HUES48 (cell line): ENCODE results near the gene MAN2B1.
"Not testable (repeated sequence)": the region's sequence is repeated elsewhere in the genome, so short reads cannot be mapped to it uniquely, and the experiment has no call there.

ENCODE experiments used
- H3K27ac ChIP-seq: one replicate; pipeline ENCODE4 v1.7.0; 2013; ENCODE audit warnings: low read depth, low read length, inconsistent platforms
- H3K27me3 ChIP-seq: 2 replicates; pipeline ENCODE4 v1.6.1; 2013; ENCODE audit warnings: mild to moderate bottlenecking, low read length; ENCODE audit not compliant: control insufficient read depth, insufficient read depth
- H3K36me3 ChIP-seq: 2 replicates; pipeline ENCODE4 v1.6.1; 2013; ENCODE audit warnings: low read length; ENCODE audit not compliant: control insufficient read depth, insufficient read depth
- H3K4me1 ChIP-seq: 2 replicates; pipeline ENCODE4 v1.6.1; 2013; ENCODE audit warnings: mild to moderate bottlenecking, low read length; ENCODE audit not compliant: control insufficient read depth, insufficient read depth
- H3K4me3 ChIP-seq: 2 replicates; pipeline ENCODE4 v1.5.1; 2013; ENCODE audit warnings: mild to moderate bottlenecking, low read depth, low read length
- H3K9ac ChIP-seq: 2 replicates; pipeline ENCODE4 v1.6.1; 2013; ENCODE audit warnings: mild to moderate bottlenecking, low read depth, low read length, moderate library complexity
- H3K9me3 ChIP-seq: 2 replicates; pipeline ENCODE4 v1.6.1; 2013; ENCODE audit warnings: low read length; ENCODE audit not compliant: control insufficient read depth, insufficient read depth

The MAN2B1 gene

GRCh38 chr19:12701596-12702282, 35.2 kb upstream of the MAN2B1 start:
- H3K4me1 ChIP-seq: no peaks in the 10 kb centered on the region
- no peak overlapping the region for H3K9ac ChIP-seq
- H3K27me3 ChIP-seq: no peaks in the 10 kb centered on the region
- H3K4me3 ChIP-seq: no peak overlapping the region
- peaks cover 83% of the 10 kb centered on the region for H3K36me3 ChIP-seq
- no peaks in the 10 kb centered on the region for H3K9me3 ChIP-seq
- H3K27ac ChIP-seq: no peak overlapping the region

- H3K27ac ChIP-seq: no peak overlapping the region
- H3K36me3 ChIP-seq: peaks cover 47% of the 10 kb centered on the region
- H3K9ac ChIP-seq: no peak overlapping the region
- H3K9me3 ChIP-seq: no peaks in the 10 kb centered on the region
- no peak overlapping the region for H3K4me3 ChIP-seq
- H3K27me3 ChIP-seq: no peaks in the 10 kb centered on the region
- peaks cover 4% of the 10 kb centered on the region for H3K4me1 ChIP-seq
These were observed 31.6 kb upstream of the MAN2B1 start for GRCh38 chr19:12698138-12698537.

GRCh38 chr19:12697425-12697824, 30.9 kb upstream of the MAN2B1 start:
- H3K27me3 ChIP-seq, H3K9me3 ChIP-seq, H3K27ac ChIP-seq, H3K9ac ChIP-seq, H3K4me1 ChIP-seq: not testable (repeated sequence)
- peaks cover 42% of the 10 kb centered on the region for H3K36me3 ChIP-seq
- H3K4me3 ChIP-seq: peak overlapping the region; percentile 94

GRCh38 chr19:12696366-12697335, 30.1 kb upstream of the MAN2B1 start, which contains the start of gene FBXW9:
FBXW9 (minus strand) TSS chr19:12696631; CDS start chr19:12696581, 50 bp downstream.
- peak within 1 kb of the TSS; percentile 96 for H3K27ac ChIP-seq
- H3K4me1 ChIP-seq: peaks cover 4% of the 10 kb centered on the region
- H3K9ac ChIP-seq: peak within 1 kb of the TSS; percentile 68
- H3K36me3 ChIP-seq: peaks cover 34% of the 10 kb centered on the region
- H3K27me3 ChIP-seq: no peaks in the 10 kb centered on the region
- H3K4me3 ChIP-seq: peak within 1 kb of the TSS; percentile 94
- no peaks in the 10 kb centered on the region for H3K9me3 ChIP-seq

- no peaks in the 10 kb centered on the region for H3K9me3 ChIP-seq
- peak overlapping the region; percentile 66 for H3K9ac ChIP-seq
- H3K36me3 ChIP-seq: peaks cover 28% of the 10 kb centered on the region
- H3K4me1 ChIP-seq: peaks cover 4% of the 10 kb centered on the region
- H3K27me3 ChIP-seq: no peaks in the 10 kb centered on the region
- peak overlapping the region; percentile 94 for H3K4me3 ChIP-seq
- H3K27ac ChIP-seq: peak overlapping the region; percentile 96
These were observed 29.4 kb upstream of the MAN2B1 start for GRCh38 chr19:12695997-12696365.

- Histone ChIP-seq H3K4me1 (peaks cover 4% of the 10 kb centered on the region), H3K4me3 (peak overlapping the region; percentile 94), H3K27ac (no peak overlapping the region), H3K27me3 (no peaks in the 10 kb centered on the region), H3K9ac (no peak overlapping the region), H3K9me3 (no peaks in the 10 kb centered on the region), H3K36me3 (peaks cover 23% of the 10 kb centered on the region)
These were observed 29.0 kb upstream of the MAN2B1 start for GRCh38 chr19:12695514-12695913.

- H3K9ac ChIP-seq: no peak overlapping the region
- H3K4me1 ChIP-seq: peaks cover 4% of the 10 kb centered on the region
- peaks cover 20% of the 10 kb centered on the region for H3K36me3 ChIP-seq
- H3K27ac ChIP-seq: no peak overlapping the region
- H3K9me3 ChIP-seq: no peaks in the 10 kb centered on the region
- H3K4me3 ChIP-seq: no peak overlapping the region
- H3K27me3 ChIP-seq: no peaks in the 10 kb centered on the region
These were observed 28.6 kb upstream of the MAN2B1 start for GRCh38 chr19:12695096-12695495.

GRCh38 chr19:12694641-12695040, 28.1 kb upstream of the MAN2B1 start:
- no peak overlapping the region for H3K27ac ChIP-seq
- H3K9me3 ChIP-seq: no peaks in the 10 kb centered on the region
- H3K27me3 ChIP-seq: no peaks in the 10 kb centered on the region
- peaks cover 4% of the 10 kb centered on the region for H3K4me1 ChIP-seq
- H3K36me3 ChIP-seq: peaks cover 16% of the 10 kb centered on the region
- H3K4me3 ChIP-seq: no peak overlapping the region
- no peak overlapping the region for H3K9ac ChIP-seq

- H3K4me1 ChIP-seq: peaks cover 4% of the 10 kb centered on the region
- H3K27ac ChIP-seq: no peak overlapping the region
- H3K27me3 ChIP-seq: no peaks in the 10 kb centered on the region
- no peak overlapping the region for H3K4me3 ChIP-seq
- H3K36me3 ChIP-seq: peaks cover 2% of the 10 kb centered on the region; the same call in 1 of the 2 replicates
- H3K9ac ChIP-seq: no peak overlapping the region
- H3K9me3 ChIP-seq: no peaks in the 10 kb centered on the region
These were observed 26.4 kb upstream of the MAN2B1 start for GRCh38 chr19:12692960-12693359.

GRCh38 chr19:12689581-12690216, 23.2 kb upstream of the MAN2B1 start:
- no peaks in the 10 kb centered on the region for H3K36me3 ChIP-seq
- H3K27me3 ChIP-seq: no peaks in the 10 kb centered on the region
- H3K4me3 ChIP-seq: no peak overlapping the region
- no peaks in the 10 kb centered on the region for H3K9me3 ChIP-seq
- no peak overlapping the region for H3K27ac ChIP-seq
- H3K4me1 ChIP-seq: no peaks in the 10 kb centered on the region
- H3K9ac ChIP-seq: no peak overlapping the region
